HG03442 (cell line): ENCODE results near the gene FGD6.
"Not testable (repeated sequence)": the region's sequence is repeated elsewhere in the genome, so short reads cannot be mapped to it uniquely, and the experiment has no call there.

Experiments
- ATAC-seq: cut with Tn5 transposase; IDR thresholded peaks from one replicate; pipeline ENCODE4 v1.9.1; 2021; ENCODE audit warnings: mild to moderate bottlenecking, moderate library complexity; ENCODE audit not compliant: unreplicated experiment

FGD6 gene

GRCh38 chr12:95182868-95183415 lies 34.3 kb downstream of the FGD6 start:
- no peak for ATAC-seq

DNA sequence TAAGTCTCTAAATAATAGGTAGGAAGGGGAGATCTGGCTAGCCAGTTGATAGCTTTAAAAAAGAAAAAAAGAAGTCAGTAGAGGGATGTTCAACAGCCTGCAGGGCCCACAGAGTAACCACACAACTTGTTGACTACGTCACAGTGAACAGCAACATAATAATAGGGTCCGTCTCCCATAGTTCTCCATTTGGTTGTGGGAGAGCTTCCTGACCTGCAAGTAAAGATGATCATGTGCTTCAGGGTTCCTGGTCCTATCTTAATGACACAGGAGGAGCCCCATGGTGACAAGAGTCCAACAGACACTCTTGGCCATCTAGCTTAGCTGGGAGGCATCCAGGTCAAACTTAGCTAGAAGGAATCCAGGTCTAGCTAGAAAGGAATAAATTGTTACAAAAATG lies 36.2 kb downstream of the FGD6 start:
- no peak for ATAC-seq

- ATAC-seq: no peak
Measured at GRCh38 chr12:95179011-95179410, 38.3 kb downstream of the FGD6 start.

- no peak for ATAC-seq
Measured at GRCh38 chr12:95178136-95178535, 39.1 kb downstream of the FGD6 start.

DNA sequence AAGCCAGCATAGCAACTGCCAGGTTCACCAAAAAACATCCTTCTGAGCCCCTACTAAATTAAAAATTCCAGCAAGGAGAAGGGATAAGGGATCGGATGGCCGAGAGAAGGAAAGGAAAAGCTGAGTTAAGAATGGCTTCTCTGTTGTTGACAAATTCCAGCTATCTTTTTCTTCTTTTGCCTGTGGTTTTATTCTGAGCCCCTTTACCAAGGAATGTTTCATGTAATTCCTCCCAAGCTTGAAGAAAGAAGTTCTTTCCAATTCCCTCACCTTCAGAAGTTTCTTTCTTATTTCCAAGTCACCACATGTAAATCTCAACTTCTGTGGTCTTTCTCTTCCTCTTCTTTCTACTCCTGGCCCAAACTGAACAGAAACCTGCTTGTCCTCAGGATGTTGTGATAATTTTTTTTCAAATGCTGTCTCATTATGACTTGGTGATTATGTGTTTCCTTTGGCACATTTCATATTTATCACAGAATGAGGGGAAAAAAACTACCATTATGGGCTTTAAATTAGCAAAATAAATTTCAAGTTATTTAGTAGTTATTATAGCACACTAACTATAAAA lies 40.0 kb downstream of the FGD6 start:
- ATAC-seq: no peak

GRCh38 chr12:95173392-95174251 lies 43.6 kb downstream of the FGD6 start:
- no peak for ATAC-seq

GRCh38 chr12:95169368-95169767 lies 47.9 kb downstream of the FGD6 start:
- ATAC-seq: no peak

GRCh38 chr12:95168746-95169145 lies 48.5 kb downstream of the FGD6 start:
- no peak for ATAC-seq

DNA sequence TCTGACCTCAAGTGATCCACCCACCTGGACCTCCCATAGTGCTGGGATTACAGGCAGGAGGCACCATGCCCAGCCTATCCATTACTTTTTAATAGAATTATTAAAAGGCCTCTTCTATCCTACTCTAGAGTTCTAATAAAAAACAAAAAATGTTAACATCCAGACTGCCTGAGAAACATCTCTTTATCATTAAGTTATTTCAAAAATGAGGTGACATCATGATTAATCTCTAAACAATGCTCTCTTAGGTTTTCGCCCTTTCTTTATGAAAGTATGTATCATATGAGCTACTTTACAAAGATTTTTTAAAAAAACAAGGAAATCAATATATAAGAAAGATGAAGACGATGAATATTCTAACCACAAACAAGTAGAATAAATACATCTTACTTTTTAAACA lies 52.6 kb downstream of the FGD6 start:
- ATAC-seq: no peak

- no peak for ATAC-seq
Measured at GRCh38 chr12:95158919-95159318, 58.3 kb downstream of the FGD6 start.

DNA sequence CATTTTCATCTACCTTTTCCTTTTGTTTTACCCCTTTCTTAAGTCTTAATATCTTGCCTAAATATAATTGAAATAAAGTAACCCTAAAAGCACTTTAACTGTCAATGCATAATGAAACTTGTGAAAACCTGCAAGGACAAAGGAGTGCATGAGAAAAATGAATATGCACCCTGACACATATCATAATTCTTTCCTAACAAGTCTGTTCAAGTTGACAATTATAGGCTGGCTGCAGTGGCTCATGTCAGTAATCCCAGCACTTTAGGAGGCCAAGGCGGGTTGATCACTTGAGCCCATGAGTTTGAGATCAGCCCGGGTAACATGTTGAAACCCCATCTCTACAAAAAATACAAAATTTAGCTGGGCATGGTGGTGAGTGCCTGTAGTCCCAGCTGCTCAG lies 65.4 kb downstream of the FGD6 start:
- no peak for ATAC-seq

DNA sequence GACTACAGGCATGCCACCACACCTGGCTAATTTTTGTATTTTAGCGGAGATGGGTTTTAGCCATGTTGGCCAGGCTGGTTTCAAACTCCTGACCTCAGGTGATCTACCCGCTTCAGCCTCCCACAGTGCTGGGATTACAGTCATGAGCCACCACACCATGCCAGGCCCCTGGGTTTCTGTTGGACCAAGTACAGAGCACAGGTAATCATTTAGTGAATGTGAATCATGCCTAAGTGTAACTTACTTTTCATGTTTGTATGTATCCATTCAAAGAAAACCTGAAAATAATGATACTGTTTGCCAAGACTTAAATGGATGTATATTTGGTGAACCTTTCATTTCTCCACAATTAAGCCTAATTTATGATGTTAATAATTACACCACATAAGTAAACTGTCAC lies 65.9 kb downstream of the FGD6 start:
- no peak for ATAC-seq

DNA sequence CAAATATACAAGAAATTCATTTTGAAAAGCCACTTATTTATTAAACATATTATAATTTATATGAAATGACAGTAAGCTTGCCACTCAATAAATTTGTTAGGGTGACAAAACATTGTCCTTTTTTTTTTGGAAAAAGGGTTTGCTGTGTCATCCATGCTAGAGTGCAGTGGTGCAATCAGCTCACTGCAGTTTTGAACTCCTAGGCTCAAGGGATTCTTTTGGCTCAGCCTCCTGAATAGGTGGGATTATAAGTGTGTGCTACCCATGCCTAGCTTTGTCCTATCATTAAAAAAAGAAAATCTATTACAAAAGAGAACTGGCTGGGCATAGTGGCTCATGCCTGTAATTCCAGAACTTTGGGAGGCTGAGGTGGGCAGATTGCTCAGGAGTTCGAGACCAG lies 66.8 kb downstream of the FGD6 start:
- no peak for ATAC-seq

GRCh38 chr12:95147866-95148265 lies 69.4 kb downstream of the FGD6 start:
- no peak for ATAC-seq

DNA sequence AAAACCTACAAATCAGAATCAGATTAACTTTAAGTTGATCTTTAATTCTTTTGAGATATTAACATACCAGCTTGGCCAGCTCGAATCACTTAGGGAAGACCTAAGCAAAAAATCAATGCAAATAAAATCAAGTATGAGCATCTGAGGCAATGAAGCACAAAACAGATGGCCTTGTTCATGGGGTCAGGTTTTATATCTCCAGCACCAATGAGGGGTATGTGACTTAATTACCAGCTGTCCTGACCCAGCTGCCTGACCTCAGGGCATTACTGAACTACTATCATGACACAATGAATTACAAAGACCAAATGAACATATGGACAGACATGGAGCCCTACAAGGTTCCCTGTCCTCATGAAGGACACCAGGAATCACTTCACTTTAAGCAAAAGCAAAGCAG lies 70.5 kb downstream of the FGD6 start:
- ATAC-seq: no peak

GRCh38 chr12:95143621-95144205 lies 73.6 kb downstream of the FGD6 start:
- ATAC-seq: no peak

- ATAC-seq: no peak
Measured at GRCh38 chr12:95142431-95143151, 74.7 kb downstream of the FGD6 start.

- ATAC-seq: no peak
Measured at GRCh38 chr12:95141310-95141709, 76.0 kb downstream of the FGD6 start.

DNA sequence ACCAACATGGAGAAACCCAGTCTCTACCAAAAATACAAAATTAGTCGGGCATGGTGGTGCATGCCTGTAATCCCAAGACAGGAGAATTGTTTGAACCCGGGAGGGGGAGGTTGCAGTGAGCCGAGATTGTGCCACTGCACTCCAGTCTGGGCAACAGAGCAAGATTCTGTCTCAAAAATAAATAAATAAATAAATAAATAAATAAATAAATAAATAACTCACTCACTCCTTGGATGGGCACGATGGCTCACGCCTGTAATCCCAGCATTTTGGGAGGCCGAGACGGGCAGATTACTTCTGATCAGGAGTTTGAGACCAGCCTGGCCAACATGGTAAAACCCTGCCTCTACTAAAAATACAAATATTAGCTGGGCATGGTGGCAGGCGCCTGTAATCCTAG lies 79.2 kb downstream of the FGD6 start:
- not testable (repeated sequence) for ATAC-seq

GRCh38 chr12:95136598-95136997 lies 80.7 kb downstream of the FGD6 start:
- ATAC-seq: no peak

- ATAC-seq: no peak
Measured at GRCh38 chr12:95134085-95134484, 83.2 kb downstream of the FGD6 start.
